ENCODE measurements around the gene MCF2L.
A peak's percentile ranks its signal among the peaks of the same experiment; 100 is the strongest.
"Not testable (repeated sequence)": the region's sequence is repeated elsewhere in the genome, so short reads cannot be mapped to it uniquely, and the experiment has no call there.

The MCF2L gene

DNA sequence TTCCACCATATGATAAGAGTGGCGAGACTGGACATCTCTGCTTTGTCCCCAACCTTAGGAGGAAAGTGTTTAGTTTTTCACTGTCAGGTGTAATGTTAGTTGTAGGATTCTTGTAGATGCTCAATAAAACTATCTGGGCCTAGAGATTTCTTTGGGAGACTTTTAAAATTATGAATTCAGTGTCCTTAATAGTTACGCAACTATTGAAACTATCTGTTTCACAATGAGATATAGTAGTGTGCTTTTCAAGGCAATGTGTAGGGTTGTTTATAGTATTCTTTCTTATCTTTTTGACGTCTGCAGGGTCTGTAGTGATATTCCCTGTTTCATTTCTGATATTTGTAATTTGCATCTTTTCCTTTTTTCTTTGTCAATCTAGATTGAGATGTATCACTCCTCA is 103.4 kb downstream of the MCF2L start:
- no peak for DNase-seq

GRCh38 chr13:113073942-113074341 is 104.9 kb downstream of the MCF2L start:
- no peak for DNase-seq

GRCh38 chr13:113074401-113074800 is 105.4 kb downstream of the MCF2L start:
- DNase-seq: no peak

DNA sequence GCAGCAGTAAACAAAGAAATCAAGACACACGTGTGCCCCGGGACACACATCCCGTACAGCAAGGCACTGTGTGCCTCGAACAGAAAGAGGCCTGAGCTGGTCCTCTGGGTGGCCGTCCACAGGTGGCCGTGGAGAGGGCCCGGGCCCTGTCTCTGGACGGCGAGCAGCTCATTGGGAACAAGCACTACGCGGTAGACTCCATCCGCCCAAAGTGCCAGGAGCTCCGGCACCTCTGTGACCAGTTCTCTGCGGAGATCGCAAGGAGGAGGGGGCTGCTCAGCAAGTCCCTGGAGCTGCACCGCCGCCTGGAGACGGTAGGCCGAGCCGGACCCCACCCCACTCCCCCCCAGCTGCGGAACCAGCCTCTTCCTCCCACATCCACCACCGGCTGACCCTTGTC is 105.9 kb downstream of the MCF2L start:
- no peak for DNase-seq

DNA sequence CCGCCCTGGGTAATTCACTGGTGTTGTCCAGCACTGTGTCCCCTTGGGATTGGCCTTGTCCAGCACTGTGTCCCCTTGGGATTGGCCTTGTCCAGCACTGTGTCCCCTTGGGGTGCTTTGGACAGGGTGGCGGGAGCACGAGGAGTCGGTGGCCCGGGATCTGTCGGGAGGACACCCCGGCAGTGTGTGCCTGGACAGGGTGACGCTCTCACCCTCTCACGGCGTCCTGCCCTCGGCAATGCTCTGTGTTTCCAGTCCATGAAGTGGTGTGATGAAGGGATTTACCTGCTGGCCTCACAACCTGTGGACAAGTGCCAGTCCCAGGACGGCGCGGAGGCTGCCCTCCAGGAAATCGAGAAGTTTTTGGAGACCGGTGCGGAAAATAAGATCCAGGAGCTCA is 106.7 kb downstream of the MCF2L start:
- DNase-seq: no peak

- no peak for DNase-seq
Measured at GRCh38 chr13:113076681-113077401, 107.8 kb downstream of the MCF2L start.

DNA sequence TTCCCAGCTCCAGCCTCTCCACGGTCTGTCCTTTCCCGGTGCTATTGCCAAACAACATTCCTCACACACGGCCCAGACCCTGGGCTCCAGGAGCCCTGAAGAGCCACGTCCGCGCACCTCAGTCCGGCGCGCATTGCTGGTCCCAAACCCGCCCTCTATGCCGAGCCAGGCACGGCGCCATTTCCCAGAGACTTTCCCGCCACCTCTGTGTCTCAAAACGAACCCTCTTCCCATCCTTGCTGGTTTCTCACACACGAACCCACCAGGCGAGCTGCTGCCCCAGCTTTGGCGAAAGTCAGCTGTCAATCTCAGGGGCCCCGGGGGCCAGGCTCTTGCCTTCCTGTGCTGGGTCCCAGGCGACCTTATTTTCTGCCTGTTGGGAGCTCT is 108.5 kb downstream of the MCF2L start:
- DNase-seq: no peak

- DNase-seq: peak; percentile 62
Measured at GRCh38 chr13:113077953-113078901, 109.2 kb downstream of the MCF2L start.

GRCh38 chr13:113078902-113079780 is 110.1 kb downstream of the MCF2L start:
- peak; percentile 62 for DNase-seq

DNA sequence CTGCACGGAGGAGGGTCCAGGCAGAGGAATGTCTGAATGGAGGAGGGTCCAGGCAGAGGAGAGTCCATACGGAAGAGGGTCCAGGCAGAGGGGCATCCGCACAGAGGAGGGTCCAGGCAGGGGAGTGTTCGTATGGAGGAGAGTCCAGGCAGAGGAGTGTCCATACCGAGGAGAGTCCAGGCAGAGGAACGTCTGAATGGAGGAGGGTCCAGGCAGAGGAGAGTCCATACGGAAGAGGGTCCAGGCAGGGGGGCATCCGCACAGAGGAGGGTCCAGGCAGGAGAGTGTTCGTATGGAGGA is 110.7 kb downstream of the MCF2L start:
- DNase-seq: not testable (repeated sequence)

GRCh38 chr13:113080361-113080831 is 111.4 kb downstream of the MCF2L start:
- DNase-seq: no peak

DNA sequence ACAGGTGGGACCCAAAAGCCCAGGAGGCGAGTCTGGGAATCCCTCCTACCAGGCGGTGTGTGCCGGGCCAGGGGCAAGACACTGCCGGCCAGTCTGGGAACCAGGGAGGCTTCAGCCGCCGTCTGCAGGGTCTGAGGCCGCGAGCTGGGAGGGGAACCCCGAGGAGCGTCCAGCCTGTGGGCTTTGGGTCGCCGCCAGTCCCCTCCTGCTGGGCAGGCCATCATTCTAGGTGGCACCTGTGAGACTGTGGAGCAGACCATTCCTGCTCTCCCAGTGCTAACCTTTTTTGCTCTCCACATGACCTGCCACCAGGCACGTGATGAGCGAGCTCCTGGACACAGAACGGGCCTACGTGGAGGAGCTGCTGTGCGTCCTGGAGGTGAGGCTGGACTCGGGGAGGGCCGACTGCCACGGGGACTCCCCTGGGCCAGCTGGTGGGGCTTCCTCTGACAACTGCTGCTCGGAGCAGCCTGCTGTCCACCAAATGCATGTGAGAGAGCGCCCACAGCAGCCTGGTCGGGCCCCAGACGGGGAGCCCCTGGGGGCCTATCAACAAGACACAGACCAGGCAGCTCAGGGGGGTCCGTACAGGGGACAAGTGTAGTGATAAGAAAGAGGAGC is 112.0 kb downstream of the MCF2L start:
- no peak for DNase-seq

DNA sequence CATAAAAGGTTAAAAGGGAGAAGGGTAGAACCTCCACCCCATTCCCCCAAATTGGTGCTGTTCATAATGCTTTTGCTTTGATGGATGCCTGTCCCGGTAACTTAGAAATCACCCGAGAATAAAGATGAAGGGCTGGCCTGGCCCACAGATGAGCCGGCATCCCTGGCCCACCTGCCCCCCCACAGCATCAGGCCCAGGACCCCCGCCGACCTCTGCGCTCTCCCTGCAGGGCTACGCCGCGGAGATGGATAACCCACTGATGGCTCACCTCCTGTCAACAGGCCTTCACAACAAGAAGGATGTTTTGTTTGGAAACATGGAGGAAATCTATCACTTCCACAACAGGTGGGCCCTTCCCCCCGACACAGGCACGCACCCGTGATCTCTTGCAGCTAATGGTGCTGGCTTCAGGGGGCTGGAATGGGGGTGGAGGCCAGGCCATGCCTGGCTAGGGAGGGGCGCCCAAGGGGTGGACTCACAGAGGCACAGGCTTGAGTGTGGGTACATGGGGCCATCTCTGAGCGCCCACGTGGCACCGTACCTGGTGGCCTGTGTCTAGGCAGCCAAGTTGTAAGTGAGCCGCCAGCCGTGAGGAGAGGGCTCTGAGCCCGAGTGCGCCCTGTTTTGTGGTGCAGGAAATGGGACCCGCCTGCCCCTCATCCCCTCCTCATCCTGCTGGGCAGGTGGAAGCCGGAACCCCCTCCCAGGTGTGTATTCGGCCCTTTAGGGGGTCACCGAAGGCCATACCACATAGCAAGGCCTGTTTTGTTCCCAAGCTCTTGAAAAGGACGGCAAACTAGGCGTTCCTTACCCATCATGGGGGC is 113.4 kb downstream of the MCF2L start:
- DNase-seq: no peak

GRCh38 chr13:113083022-113083373 is 114.0 kb downstream of the MCF2L start:
- DNase-seq: no peak

- peak; percentile 43 for DNase-seq
Measured at GRCh38 chr13:113083402-113084061, 114.5 kb downstream of the MCF2L start.

GRCh38 chr13:113084094-113084942 is 115.3 kb downstream of the MCF2L start:
- no peak for DNase-seq

- no peak for DNase-seq
Measured at GRCh38 chr13:113084943-113085540, 116.0 kb downstream of the MCF2L start.

- DNase-seq: no peak
Measured at GRCh38 chr13:113086031-113086750, 117.2 kb downstream of the MCF2L start.

All from NCI-H524 treated with DMSO at 0.1 percent for 48 hours (cell line).